H9 (cell line): Measurements from ENCODE around the gene SOCS6. TPM values are rescaled to one million over a fixed set of nuclear protein-coding genes. Genes with fewer than 3 reads are reported as not detected.

Experiments used
- DNase-seq: peaks from one replicate; pipeline ENCODE4 v3.0.0-alpha.2; 2017
- H2AFZ ChIP-seq: one replicate; pipeline ENCODE4 v1.6.1; 2013; ENCODE audit warnings: mild to moderate bottlenecking, low read length, control low read depth, moderate library complexity
- H2AK5ac ChIP-seq: 2 replicates; pipeline ENCODE4 v1.6.1; 2013; ENCODE audit warnings: low read length, control low read depth, mixed read lengths; ENCODE audit not compliant: insufficient read length
- H2BK120ac ChIP-seq: one replicate; pipeline ENCODE4 v1.6.1; 2013; ENCODE audit warnings: low read depth, mild to moderate bottlenecking, low read length, control low read depth, inconsistent platforms; ENCODE audit not compliant: poor library complexity, severe bottlenecking
- H2BK12ac ChIP-seq: 2 replicates; pipeline ENCODE4 v1.6.1; 2013; ENCODE audit warnings: low read length, control low read depth, mixed read lengths, low read depth; ENCODE audit not compliant: insufficient read length
- H2BK15ac ChIP-seq: 2 replicates; pipeline ENCODE4 v1.6.1; 2013; ENCODE audit warnings: low read depth, low read length, control low read depth
- H2BK20ac ChIP-seq: one replicate; pipeline ENCODE4 v1.6.1; 2013; ENCODE audit warnings: low read depth, mild to moderate bottlenecking, low read length, control low read depth, inconsistent platforms; ENCODE audit not compliant: poor library complexity, severe bottlenecking
- H2BK5ac ChIP-seq: 2 replicates; pipeline ENCODE4 v1.6.1; 2013; ENCODE audit warnings: low read length, control low read depth, mixed read lengths; ENCODE audit not compliant: insufficient read length
- H3K14ac ChIP-seq: 2 replicates; pipeline ENCODE4 v1.6.1; 2013; ENCODE audit warnings: low read length, control low read depth; ENCODE audit not compliant: insufficient read depth
- H3K18ac ChIP-seq: 2 replicates; pipeline ENCODE4 v1.6.1; 2013; ENCODE audit warnings: low read depth, mild to moderate bottlenecking, mixed read lengths, low read length, control low read depth; ENCODE audit not compliant: insufficient read length
- H3K23ac ChIP-seq: 2 replicates; pipeline ENCODE4 v1.6.1; 2013; ENCODE audit warnings: low read length, control low read depth, mixed read lengths, low read depth; ENCODE audit not compliant: insufficient read length
- H3K23me2 ChIP-seq: 2 replicates; pipeline ENCODE4 v1.6.1; 2013; ENCODE audit warnings: low read depth, mild to moderate bottlenecking, mixed read lengths, low read length, control low read depth; ENCODE audit not compliant: insufficient read length, poor library complexity, severe bottlenecking
- H3K27ac ChIP-seq: 2 replicates; pipeline ENCODE4 v1.5.1; 2013; ENCODE audit warnings: low read length, control low read depth, mixed read lengths, low read depth; ENCODE audit not compliant: insufficient read length
- H3K27me3 ChIP-seq: 2 replicates; pipeline ENCODE4 v1.6.1; 2013; ENCODE audit warnings: low read length, control low read depth, inconsistent platforms; ENCODE audit not compliant: insufficient read depth
- H3K4ac ChIP-seq: 2 replicates; pipeline ENCODE4 v1.6.1; 2013; ENCODE audit warnings: low read depth, mild to moderate bottlenecking, control low read depth, inconsistent platforms, low read length, moderate library complexity
- H3K4me1 ChIP-seq: 2 replicates; pipeline ENCODE4 v1.6.1; 2013; ENCODE audit warnings: low read length, control low read depth, inconsistent platforms; ENCODE audit not compliant: insufficient read depth
- H3K4me2 ChIP-seq: 2 replicates; pipeline ENCODE4 v1.6.1; 2013; ENCODE audit warnings: low read length, control low read depth, mixed read lengths; ENCODE audit not compliant: insufficient read length, insufficient read depth
- H3K56ac ChIP-seq: 2 replicates; pipeline ENCODE4 v1.6.1; 2013; ENCODE audit warnings: low read depth, mild to moderate bottlenecking, mixed read lengths, low read length, control low read depth; ENCODE audit not compliant: insufficient read length
- H3K79me1 ChIP-seq: 2 replicates; pipeline ENCODE4 v1.6.1; 2013; ENCODE audit warnings: low read depth, mild to moderate bottlenecking, moderate library complexity, low read length, control low read depth, inconsistent platforms; ENCODE audit not compliant: insufficient read depth, poor library complexity, severe bottlenecking
- H3K79me2 ChIP-seq: 2 replicates; pipeline ENCODE4 v1.6.1; 2013; ENCODE audit warnings: low read length, control low read depth, inconsistent platforms; ENCODE audit not compliant: insufficient read depth
- H3K9ac ChIP-seq: 2 replicates; pipeline ENCODE4 v1.6.1; 2013; ENCODE audit warnings: low read length, control low read depth, mixed read lengths; ENCODE audit not compliant: insufficient read length; ENCODE audit errors: extremely low read depth
- H3K9me3 ChIP-seq: one replicate; pipeline ENCODE4 v1.6.1; 2013; ENCODE audit warnings: low read depth, low read length, inconsistent platforms; ENCODE audit not compliant: control insufficient read depth
- H3T11ph ChIP-seq: one replicate; pipeline ENCODE4 v1.6.1; 2013; ENCODE audit warnings: mild to moderate bottlenecking, low read length, control low read depth, inconsistent platforms
- H4K20me1 ChIP-seq: one replicate; pipeline ENCODE4 v1.6.1; 2013; ENCODE audit not compliant: control insufficient read depth, insufficient read length, insufficient read depth
- H4K5ac ChIP-seq: 2 replicates; pipeline ENCODE4 v1.6.1; 2013; ENCODE audit warnings: low read depth, mild to moderate bottlenecking, mixed read lengths, low read length, control low read depth; ENCODE audit not compliant: insufficient read length
- H4K8ac ChIP-seq: replicated peaks from 2 replicates; pipeline ENCODE4 v1.6.1; 2013; ENCODE audit warnings: low read length, control low read depth, mixed read lengths, low read depth; ENCODE audit not compliant: insufficient read length
- H4K91ac ChIP-seq: 2 replicates; pipeline ENCODE4 v1.6.1; 2013; ENCODE audit warnings: low read depth, mild to moderate bottlenecking, moderate library complexity, mixed read lengths, low read length, control low read depth; ENCODE audit not compliant: insufficient read length
- H3K27ac Mint-ChIP-seq, 3 experiments: 2 replicates in 2 of 3; 3 replicates in 1 of 3; pipeline ENCODE4 v1.8.0; 2020 to 2021; ENCODE audit warnings: mixed read lengths in 3 of 3, mild to moderate bottlenecking in 1 of 3, moderate library complexity in 1 of 3
- H3K27me3 Mint-ChIP-seq: 2 replicates; pipeline ENCODE4 v1.8.0; 2021; ENCODE audit warnings: low read depth, mild to moderate bottlenecking, moderate library complexity, mixed read lengths
- H3K36me3 Mint-ChIP-seq, 3 experiments: 2 replicates in 2 of 3; 3 replicates in 1 of 3; pipeline ENCODE4 v1.8.0; 2020 to 2021; ENCODE audit warnings: low read depth in 3 of 3, mixed read lengths in 3 of 3; ENCODE audit not compliant: insufficient read depth in 1 of 3
- H3K4me1 Mint-ChIP-seq, 2 experiments: 2 replicates each; pipeline ENCODE4 v1.8.0; 2020; ENCODE audit warnings: mixed read lengths in 2 of 2
- H3K4me3 Mint-ChIP-seq, 2 experiments: 2 replicates in 1 of 2; 3 replicates in 1 of 2; pipeline ENCODE4 v1.8.0; 2020 to 2021; ENCODE audit warnings: mild to moderate bottlenecking in 2 of 2, mixed read lengths in 2 of 2, moderate library complexity in 1 of 2
- H3K9me3 Mint-ChIP-seq, 2 experiments: 2 replicates in 1 of 2; 3 replicates in 1 of 2; pipeline ENCODE4 v1.8.0; 2020; ENCODE audit warnings: mild to moderate bottlenecking in 2 of 2, mixed read lengths in 2 of 2, moderate library complexity in 1 of 2
- CTCF ChIP-seq: fragments of 200-600 bp; sonication (generic); conservative IDR thresholded peaks from 3 replicates; pipeline ENCODE4 v1.8.0; 2021; ENCODE audit warnings: antibody characterized with exemption, mild to moderate bottlenecking
- WGBS: extraction: QIAGEN DNeasy Blood & Tissue Kit; methylation state at CpG from one replicate; pipeline ENCODE4 v1.1.7; 2013; ENCODE audit warnings: missing lambda C conversion rate, low lambda C conversion rate, mixed read lengths; ENCODE audit not compliant: insufficient read length; ENCODE audit errors: extremely low coverage; 5-methylcytosine and 5-hydroxymethylcytosine counted together
- total RNA-seq: library from RNA; stranded (reverse); gene quantifications from 2 replicates; pipeline ENCODE4 v1.2.1, GENCODE V29; 2021

The SOCS6 gene
- total RNA-seq, 1 experiment from 2014 or later = 24.5 TPM

DNA sequence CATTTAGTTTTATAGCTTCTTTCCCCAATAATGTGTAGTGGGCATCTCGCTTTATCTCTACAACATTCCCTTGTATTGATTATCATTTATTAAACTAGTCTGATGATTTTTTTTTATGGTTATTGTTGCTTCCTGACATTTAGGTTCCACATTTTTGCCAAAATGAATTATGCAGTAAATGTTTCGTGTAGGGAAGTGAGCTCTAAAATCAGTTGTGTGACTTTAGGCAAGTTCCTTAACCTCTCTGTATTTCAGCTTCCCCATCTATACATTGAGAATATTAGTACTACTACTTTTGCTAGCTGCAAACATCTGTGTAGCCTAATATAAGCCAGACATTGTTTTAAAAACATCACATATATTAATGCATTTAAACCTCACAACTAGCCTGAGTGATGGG, 22.9 kb downstream of the SOCS6 start:
- Histone ChIP-seq H3K14ac (no peak overlapping the region), H3K4me2 (no peak overlapping the region), H3K27ac (no peak overlapping the region), H4K5ac (no peak overlapping the region), H2AFZ (no peak overlapping the region), H3K18ac (no peak overlapping the region), H4K8ac (no peak overlapping the region), H3K79me1 (no peaks in the 10 kb centered on the region), H4K20me1 (no peaks in the 10 kb centered on the region), H3K9ac (no peak overlapping the region), H3K56ac (no peak overlapping the region), H3K27me3 (no peaks in the 10 kb centered on the region), H2AK5ac (no peak overlapping the region), H3K23me2 (no peaks in the 10 kb centered on the region), H4K91ac (no peak overlapping the region), H3K23ac (no peak overlapping the region), H2BK5ac (no peak overlapping the region), H3K9me3 (no peaks in the 10 kb centered on the region), H2BK15ac (no peak overlapping the region), H3K4ac (no peak overlapping the region), H3T11ph (no peak overlapping the region), H2BK120ac (no peak overlapping the region), H2BK12ac (no peak overlapping the region), H2BK20ac (no peak overlapping the region), H3K79me2 (peaks cover 16% of the 10 kb centered on the region; the same call in 1 of the 2 replicates), H3K4me1 (no peaks in the 10 kb centered on the region)
- H3K4me1 Mint-ChIP-seq = peaks cover 7 to 10% of the 10 kb centered on the region in 2 experiments; a peak in 2 of 4 replicates
- H3K27ac Mint-ChIP-seq = no peak overlapping the region
- H3K9me3 Mint-ChIP-seq = peaks cover 11 to 12% of the 10 kb centered on the region in 2 experiments
- DNase-seq = no peak
- no peak for TF ChIP-seq CTCF
- H3K36me3 Mint-ChIP-seq = peaks cover 11 to 20% (median 11%) of the 10 kb centered on the region in 3 experiments; a peak in 6 of 7 replicates
- no peaks in the 10 kb centered on the region for H3K27me3 Mint-ChIP-seq
- no CpG with 5 or more reads among the region's 2 CpGs for WGBS
- H3K4me3 Mint-ChIP-seq = no peak overlapping the region
